GM12801 (cell line): Measurements from ENCODE around the gene RPS6KA2.

Experiments
- TF ChIP-seq, protein P1 (sequence below): IDR thresholded peaks from one replicate; pipeline ENCODE4 v1.5.1; 2011; ENCODE audit warnings: control low read depth; ENCODE audit not compliant: insufficient read length; ENCODE audit errors: extremely low read depth

The RPS6KA2 gene

GRCh38 chr6:166580076-166581050 lies 46.7 kb downstream of the RPS6KA2 start:
- TF ChIP-seq, protein P1, sequence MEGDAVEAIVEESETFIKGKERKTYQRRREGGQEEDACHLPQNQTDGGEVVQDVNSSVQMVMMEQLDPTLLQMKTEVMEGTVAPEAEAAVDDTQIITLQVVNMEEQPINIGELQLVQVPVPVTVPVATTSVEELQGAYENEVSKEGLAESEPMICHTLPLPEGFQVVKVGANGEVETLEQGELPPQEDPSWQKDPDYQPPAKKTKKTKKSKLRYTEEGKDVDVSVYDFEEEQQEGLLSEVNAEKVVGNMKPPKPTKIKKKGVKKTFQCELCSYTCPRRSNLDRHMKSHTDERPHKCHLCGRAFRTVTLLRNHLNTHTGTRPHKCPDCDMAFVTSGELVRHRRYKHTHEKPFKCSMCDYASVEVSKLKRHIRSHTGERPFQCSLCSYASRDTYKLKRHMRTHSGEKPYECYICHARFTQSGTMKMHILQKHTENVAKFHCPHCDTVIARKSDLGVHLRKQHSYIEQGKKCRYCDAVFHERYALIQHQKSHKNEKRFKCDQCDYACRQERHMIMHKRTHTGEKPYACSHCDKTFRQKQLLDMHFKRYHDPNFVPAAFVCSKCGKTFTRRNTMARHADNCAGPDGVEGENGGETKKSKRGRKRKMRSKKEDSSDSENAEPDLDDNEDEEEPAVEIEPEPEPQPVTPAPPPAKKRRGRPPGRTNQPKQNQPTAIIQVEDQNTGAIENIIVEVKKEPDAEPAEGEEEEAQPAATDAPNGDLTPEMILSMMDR = no peak

- TF ChIP-seq, protein P1 = no peak
These were observed 47.7 kb downstream of the RPS6KA2 start for GRCh38 chr6:166579237-166579850.

GRCh38 chr6:166578536-166579236 lies 48.4 kb downstream of the RPS6KA2 start:
- TF ChIP-seq, protein P1 = no peak

DNA sequence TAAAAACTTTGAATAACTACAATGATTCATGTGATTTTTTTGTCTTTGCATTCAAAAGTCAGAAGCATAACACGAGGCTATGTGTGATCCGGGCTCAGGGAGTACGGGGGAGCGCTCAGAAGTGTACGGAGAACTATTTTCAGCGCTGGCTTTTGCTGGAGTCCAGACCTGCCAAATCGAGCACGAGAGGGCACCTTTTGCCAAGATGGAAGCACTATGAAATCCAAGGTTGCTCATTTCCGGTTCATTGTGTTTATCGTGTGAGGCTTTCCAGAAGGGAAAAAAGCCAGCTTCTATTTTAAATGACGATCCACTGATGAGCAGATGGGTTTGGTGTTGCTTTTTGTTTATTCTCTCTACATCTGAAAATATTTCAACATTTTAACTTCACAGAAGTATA lies 51.8 kb downstream of the RPS6KA2 start:
- TF ChIP-seq, protein P1 = no peak

GRCh38 chr6:166573511-166574216 lies 53.4 kb downstream of the RPS6KA2 start:
- TF ChIP-seq, protein P1 = no peak

GRCh38 chr6:166572370-166573261 lies 54.4 kb downstream of the RPS6KA2 start:
- TF ChIP-seq, protein P1 = no peak
